Fibroblast of skin of right biceps (primary cell): ENCODE data around the gene GMDS.
"Not testable (repeated sequence)": the region's sequence is repeated elsewhere in the genome, so short reads cannot be mapped to it uniquely, and the experiment has no call there.

Experiments used
- DNase-seq: peaks from one replicate; pipeline ENCODE4 v3.0.0-alpha.2; 2013

Gene GMDS

GRCh38 chr6:1849691-1850090 is 395.7 kb downstream of the GMDS start:
- DNase-seq = no peak

- DNase-seq = no peak
Observed at GRCh38 chr6:1848752-1849151, 396.7 kb downstream of the GMDS start.

- DNase-seq = no peak
Observed at GRCh38 chr6:1846611-1847010, 398.8 kb downstream of the GMDS start.

- not testable (repeated sequence) for DNase-seq
Observed at GRCh38 chr6:1845543-1845942, 399.9 kb downstream of the GMDS start.

- DNase-seq = no peak
Observed at GRCh38 chr6:1842334-1842733, 403.1 kb downstream of the GMDS start.

GRCh38 chr6:1841136-1841535 is 404.3 kb downstream of the GMDS start:
- DNase-seq = no peak

GRCh38 chr6:1840491-1841121 is 404.8 kb downstream of the GMDS start:
- DNase-seq = no peak

- DNase-seq = no peak
Observed at GRCh38 chr6:1839361-1839760, 406.0 kb downstream of the GMDS start.

- peak; percentile 64 for DNase-seq
Observed at GRCh38 chr6:1838604-1839213, 406.7 kb downstream of the GMDS start.

GRCh38 chr6:1837826-1838225 is 407.6 kb downstream of the GMDS start:
- DNase-seq = no peak

- DNase-seq = no peak
Observed at GRCh38 chr6:1836690-1837089, 408.7 kb downstream of the GMDS start.

GRCh38 chr6:1834646-1835516 is 410.5 kb downstream of the GMDS start:
- no peak for DNase-seq

- DNase-seq = no peak
Observed at GRCh38 chr6:1834207-1834606, 411.2 kb downstream of the GMDS start.

- peak; percentile 34 for DNase-seq
Observed at GRCh38 chr6:1832844-1833787, 412.3 kb downstream of the GMDS start.

- DNase-seq = no peak
Observed at GRCh38 chr6:1832358-1832757, 413.0 kb downstream of the GMDS start.

- DNase-seq = no peak
Observed at GRCh38 chr6:1827984-1828793, 417.2 kb downstream of the GMDS start.

GRCh38 chr6:1825926-1826325 is 419.5 kb downstream of the GMDS start:
- DNase-seq = peak; percentile 20

GRCh38 chr6:1825277-1825676 is 420.1 kb downstream of the GMDS start:
- no peak for DNase-seq

GRCh38 chr6:1821513-1822183 is 423.8 kb downstream of the GMDS start:
- peak; percentile 80 for DNase-seq

GRCh38 chr6:1821164-1821512 is 424.3 kb downstream of the GMDS start:
- no peak for DNase-seq

- no peak for DNase-seq
Observed at GRCh38 chr6:1820714-1821113, 424.7 kb downstream of the GMDS start.
